HCT116 (cell line): ENCODE measurements around the gene ARID5A.

Experiments used
- CEBPB ChIP-seq: IDR thresholded peaks from 2 replicates; pipeline ENCODE4 v1.6.1; 2012; ENCODE audit warnings: low read depth
- CTCF ChIP-seq, 3 experiments: fragments of 200-600 bp in 1 of 3; sonication (generic) in 1 of 3; IDR thresholded peaks in 2 of 3; conservative IDR thresholded peaks in 1 of 3; 2 replicates each; pipeline ENCODE4 v1.5.1; 2012 to 2017; ENCODE audit warnings: low read depth in 2 of 3, low read length in 2 of 3, antibody characterized with exemption in 1 of 3, borderline replicate concordance in 1 of 3, control low read depth in 1 of 3, mild to moderate bottlenecking in 1 of 3, mixed read lengths in 1 of 3, mixed run types in 1 of 3, moderate library complexity in 1 of 3; ENCODE audit not compliant: insufficient read depth in 1 of 3
- POLR2AphosphoS5 ChIP-seq: IDR thresholded peaks from 2 replicates; pipeline ENCODE4 v1.6.1; 2011; ENCODE audit warnings: mild to moderate bottlenecking, low read depth, low read length, moderate library complexity
- SP1 ChIP-seq: IDR thresholded peaks from 2 replicates; pipeline ENCODE4 v1.6.1; 2012; ENCODE audit warnings: low read depth
- SRF ChIP-seq: IDR thresholded peaks from 2 replicates; pipeline ENCODE4 v1.6.1; 2012; ENCODE audit warnings: low read depth
- ZFX ChIP-seq: fragments of 450-650 bp; IDR thresholded peaks from 2 replicates; pipeline ENCODE4 v1.6.1; 2017

GRCh38 chr2:96505231-96505889, 31.2 kb upstream of the ARID5A start, which contains the start of gene NEURL3:
- no peak for TF ChIP-seq CTCF (IDR thresholded peaks at IDR 0.05 in 2 of 3, conservative IDR thresholded peaks at IDR 0.05 in 1 of 3; ENCODE audit: borderline replicate concordance in 1 of 3, insufficient read depth in 1 of 3, low read depth in 2 of 3, low read length in 2 of 3)
- TF ChIP-seq ZFX: no peak
- no peak for TF ChIP-seq CEBPB
- no peak for TF ChIP-seq POLR2AphosphoS5
- TF ChIP-seq SRF: no peak
- TF ChIP-seq SP1: no peak
